ENCODE data around the gene SMPDL3B.

SMPDL3B gene

DNA sequence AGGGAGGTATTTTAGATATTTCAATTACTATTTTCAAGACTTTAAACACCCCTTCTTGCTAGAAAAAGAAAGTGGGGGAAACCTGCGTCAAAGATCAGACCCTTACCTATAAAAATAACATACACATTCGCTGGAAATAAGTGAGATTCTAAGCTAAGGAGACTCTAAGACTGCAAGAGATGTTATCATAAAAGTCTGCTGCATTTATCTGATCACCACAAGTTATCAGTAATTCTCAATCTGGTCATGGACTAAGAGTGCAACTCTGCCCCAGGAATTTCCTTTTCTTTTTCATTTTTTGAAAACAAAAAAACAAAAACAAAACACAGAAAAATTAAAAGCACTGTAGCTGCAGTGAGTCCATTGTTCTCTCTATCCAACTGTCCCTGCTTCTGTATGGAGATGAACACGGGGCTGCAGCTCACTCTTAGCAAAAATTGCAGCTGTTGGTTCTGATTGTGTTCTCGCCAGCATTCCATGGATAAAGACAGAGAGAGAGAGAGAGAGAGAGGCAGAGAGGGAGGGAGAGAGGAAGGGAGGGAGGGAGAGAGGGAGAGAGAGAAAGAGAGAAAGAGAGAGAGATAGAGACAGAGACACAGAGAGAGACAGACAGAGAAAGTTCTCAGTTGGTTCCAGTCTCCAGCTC lies 39.1 kb downstream of the SMPDL3B start:
- no peak for DNase-seq (ENCODE audit: low read depth)
- TF ChIP-seq, protein P1, sequence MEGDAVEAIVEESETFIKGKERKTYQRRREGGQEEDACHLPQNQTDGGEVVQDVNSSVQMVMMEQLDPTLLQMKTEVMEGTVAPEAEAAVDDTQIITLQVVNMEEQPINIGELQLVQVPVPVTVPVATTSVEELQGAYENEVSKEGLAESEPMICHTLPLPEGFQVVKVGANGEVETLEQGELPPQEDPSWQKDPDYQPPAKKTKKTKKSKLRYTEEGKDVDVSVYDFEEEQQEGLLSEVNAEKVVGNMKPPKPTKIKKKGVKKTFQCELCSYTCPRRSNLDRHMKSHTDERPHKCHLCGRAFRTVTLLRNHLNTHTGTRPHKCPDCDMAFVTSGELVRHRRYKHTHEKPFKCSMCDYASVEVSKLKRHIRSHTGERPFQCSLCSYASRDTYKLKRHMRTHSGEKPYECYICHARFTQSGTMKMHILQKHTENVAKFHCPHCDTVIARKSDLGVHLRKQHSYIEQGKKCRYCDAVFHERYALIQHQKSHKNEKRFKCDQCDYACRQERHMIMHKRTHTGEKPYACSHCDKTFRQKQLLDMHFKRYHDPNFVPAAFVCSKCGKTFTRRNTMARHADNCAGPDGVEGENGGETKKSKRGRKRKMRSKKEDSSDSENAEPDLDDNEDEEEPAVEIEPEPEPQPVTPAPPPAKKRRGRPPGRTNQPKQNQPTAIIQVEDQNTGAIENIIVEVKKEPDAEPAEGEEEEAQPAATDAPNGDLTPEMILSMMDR (conservative IDR thresholded peaks at IDR 0.05; ENCODE audit: control insufficient read depth, insufficient read depth, low read depth, low read length) = no peak
- H3K4me3 ChIP-seq (ENCODE audit: control insufficient read depth, low read depth, low read length) = no peak overlapping the region

DNA sequence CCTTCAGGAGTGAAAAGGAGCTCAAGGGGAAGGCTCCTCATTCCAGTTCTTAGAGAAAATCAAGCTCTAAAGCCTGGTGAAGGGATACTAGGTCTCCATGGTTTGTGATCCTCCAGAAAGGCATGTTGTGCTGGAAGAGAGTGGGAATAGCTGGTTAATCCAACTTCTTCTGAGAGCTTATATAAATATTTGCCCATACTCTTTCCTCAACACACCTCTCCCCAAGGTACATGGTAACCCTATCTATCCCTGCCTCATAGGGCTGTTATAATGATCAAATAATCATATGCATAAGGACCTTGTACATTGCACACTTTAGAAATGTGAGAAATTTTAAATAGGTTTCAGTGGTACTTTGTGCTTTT lies 39.6 kb downstream of the SMPDL3B start:
- TF ChIP-seq, protein P1 (conservative IDR thresholded peaks at IDR 0.05; ENCODE audit: control insufficient read depth, insufficient read depth, low read depth, low read length) = no peak
- H3K4me3 ChIP-seq (ENCODE audit: control insufficient read depth, low read depth, low read length) = no peak overlapping the region
- no peak for DNase-seq (ENCODE audit: low read depth)

- TF ChIP-seq, protein P1 (conservative IDR thresholded peaks at IDR 0.05; ENCODE audit: control insufficient read depth, insufficient read depth, low read depth, low read length) = peak; percentile 59
- DNase-seq (ENCODE audit: low read depth) = peak; percentile 81
- no peak overlapping the region for H3K4me3 ChIP-seq (ENCODE audit: control insufficient read depth, low read depth, low read length)
These were observed 44.5 kb downstream of the SMPDL3B start for GRCh38 chr1:27979151-27979858.

DNA sequence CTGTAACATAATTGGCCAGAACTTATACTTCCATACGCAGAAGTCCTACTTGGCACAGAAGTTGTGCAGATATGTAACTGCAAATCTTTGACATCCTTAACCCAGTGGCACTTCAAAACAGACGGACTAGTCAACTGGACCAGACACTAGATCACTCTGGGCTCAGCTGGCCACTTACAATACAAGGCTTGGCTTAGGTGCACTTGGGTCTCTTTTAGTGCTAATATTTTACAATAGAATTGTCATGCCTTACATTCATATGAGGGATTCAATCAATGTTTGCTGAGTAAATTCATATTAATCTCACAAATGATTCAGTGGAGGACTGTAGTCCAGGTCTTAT lies 45.0 kb downstream of the SMPDL3B start:
- TF ChIP-seq, protein P1 (conservative IDR thresholded peaks at IDR 0.05; ENCODE audit: control insufficient read depth, insufficient read depth, low read depth, low read length) = no peak
- no peak for DNase-seq (ENCODE audit: low read depth)
- H3K4me3 ChIP-seq (ENCODE audit: control insufficient read depth, low read depth, low read length) = no peak overlapping the region

- no peak for DNase-seq (ENCODE audit: low read depth)
- TF ChIP-seq, protein P1 (conservative IDR thresholded peaks at IDR 0.05; ENCODE audit: control insufficient read depth, insufficient read depth, low read depth, low read length) = no peak
These were observed 45.5 kb downstream of the SMPDL3B start for GRCh38 chr1:27980216-27980845.

GRCh38 chr1:27981145-27981544 lies 46.3 kb downstream of the SMPDL3B start:
- DNase-seq (ENCODE audit: low read depth) = no peak
- TF ChIP-seq, protein P1 (conservative IDR thresholded peaks at IDR 0.05; ENCODE audit: control insufficient read depth, insufficient read depth, low read depth, low read length) = no peak
- H3K4me3 ChIP-seq (ENCODE audit: control insufficient read depth, low read depth, low read length) = no peak overlapping the region

More at GRCh38 chr1:27980216-27980845, 45.5 kb downstream of the SMPDL3B start:
- no peak overlapping the region for H3K4me3 ChIP-seq (ENCODE audit: control insufficient read depth, low read depth, low read length)
